Activated naive CD8-positive, alpha-beta T cell treated with anti-CD3 and anti-CD28 coated beads for 36 hours (primary cell): ENCODE results near the gene CSTPP1. TPM values are rescaled to one million over a fixed set of nuclear protein-coding genes. Genes with fewer than 3 reads are reported as not detected.
"Not testable (repeated sequence)": the region's sequence is repeated elsewhere in the genome, so short reads cannot be mapped to it uniquely, and the experiment has no call there.

Experiments
- DNase-seq: peaks from one replicate; pipeline ENCODE4 v3.0.0; 2021
- H3K27ac Mint-ChIP-seq: one replicate; pipeline ENCODE4 v1.8.0; 2022; ENCODE audit warnings: mild to moderate bottlenecking, moderate library complexity, mixed read lengths
- H3K27me3 Mint-ChIP-seq: one replicate; pipeline ENCODE4 v1.8.0; 2022; ENCODE audit warnings: mild to moderate bottlenecking, mixed read lengths
- H3K36me3 Mint-ChIP-seq: one replicate; pipeline ENCODE4 v1.8.0; 2021; ENCODE audit warnings: mild to moderate bottlenecking, mixed read lengths
- H3K4me1 Mint-ChIP-seq: one replicate; pipeline ENCODE4 v1.8.0; 2021; ENCODE audit warnings: mixed read lengths
- H3K4me3 Mint-ChIP-seq: one replicate; pipeline ENCODE4 v1.8.0; 2022; ENCODE audit warnings: mild to moderate bottlenecking, moderate library complexity, mixed read lengths
- H3K9me3 Mint-ChIP-seq: one replicate; pipeline ENCODE4 v1.8.0; 2022; ENCODE audit warnings: mixed read lengths
- total RNA-seq, 2 experiments: library from RNA; stranded (reverse); gene quantifications; one replicate each; pipeline ENCODE4 v1.2.3, GENCODE V29; 2021

CSTPP1 gene
- total RNA-seq, 2 experiments from 2014 or later: 13.0 to 15.0 TPM

DNA sequence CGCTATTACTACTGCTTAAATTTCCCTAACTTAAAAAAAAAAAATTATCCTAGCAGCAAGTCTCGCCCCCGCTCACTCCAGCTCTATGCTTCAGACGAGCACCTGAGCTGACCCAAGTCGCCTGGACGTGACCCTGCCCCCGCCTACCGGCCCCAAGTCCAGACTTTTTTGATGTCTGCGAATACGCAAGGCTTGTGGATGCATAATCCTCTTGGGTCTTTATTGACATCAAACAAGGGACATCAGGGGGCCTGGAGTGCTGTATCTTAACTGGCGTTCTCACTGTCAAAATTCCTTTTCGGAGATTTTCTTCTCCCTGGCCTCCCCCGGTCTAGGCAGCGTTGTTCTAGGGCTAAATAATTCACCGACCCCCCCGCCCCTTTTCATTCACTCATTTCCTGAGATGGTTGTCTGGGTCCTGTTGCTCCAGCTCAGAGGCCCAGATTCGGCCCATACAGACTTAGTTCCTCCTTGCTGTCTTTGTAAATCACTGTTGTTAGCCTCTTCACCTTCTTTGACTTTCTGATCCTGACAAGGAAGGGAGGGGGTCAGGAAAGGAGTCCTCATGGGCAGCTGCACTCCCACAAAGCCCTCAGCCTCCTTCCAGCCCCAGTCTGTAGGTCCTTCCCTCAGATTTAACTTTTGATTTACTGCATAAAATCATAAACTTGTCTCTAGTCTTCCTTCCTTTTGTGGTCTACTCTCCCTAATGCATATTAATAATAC, 17.6 kb upstream of the CSTPP1 start:
- Mint-ChIP-seq H3K4me3 (peak overlapping the region; percentile 75), H3K4me1 (peaks cover 27% of the 10 kb centered on the region), H3K27ac (no peak overlapping the region), H3K36me3 (no peaks in the 10 kb centered on the region), H3K27me3 (peaks cover 53% of the 10 kb centered on the region), H3K9me3 (no peaks in the 10 kb centered on the region)
- DNase-seq: no peak

GRCh38 chr11:46920755-46921154, 15.8 kb upstream of the CSTPP1 start:
- peaks cover 35% of the 10 kb centered on the region for H3K27me3 Mint-ChIP-seq
- no peaks in the 10 kb centered on the region for H3K9me3 Mint-ChIP-seq
- DNase-seq: no peak
- H3K36me3 Mint-ChIP-seq: no peaks in the 10 kb centered on the region
- no peak overlapping the region for H3K27ac Mint-ChIP-seq
- peaks cover 27% of the 10 kb centered on the region for H3K4me1 Mint-ChIP-seq
- H3K4me3 Mint-ChIP-seq: no peak overlapping the region

DNA sequence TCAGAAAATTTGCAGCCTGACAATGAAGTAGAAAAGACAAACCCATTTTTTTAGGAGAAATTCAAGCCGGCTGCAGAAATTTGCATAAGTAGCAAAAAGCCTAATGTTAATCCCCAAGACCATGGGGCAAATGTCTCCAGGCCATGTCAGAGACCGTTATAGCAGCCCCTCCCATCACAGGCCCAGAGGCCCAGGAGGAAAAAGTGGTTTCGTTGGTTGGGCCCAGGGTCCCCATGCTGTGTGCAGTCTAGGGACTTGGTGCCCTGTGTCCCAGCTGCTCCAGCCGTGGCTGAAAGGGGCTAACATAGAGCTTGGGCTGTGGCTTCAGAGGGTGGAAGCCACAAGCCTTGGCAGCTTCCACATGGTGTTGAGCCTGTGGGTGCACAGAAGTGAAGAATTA, 8.6 kb upstream of the CSTPP1 start:
- not testable (repeated sequence) for H3K36me3 Mint-ChIP-seq, DNase-seq, H3K4me1 Mint-ChIP-seq, H3K9me3 Mint-ChIP-seq, H3K4me3 Mint-ChIP-seq, H3K27ac Mint-ChIP-seq, H3K27me3 Mint-ChIP-seq

GRCh38 chr11:46928701-46929100, 7.9 kb upstream of the CSTPP1 start:
- H3K9me3 Mint-ChIP-seq, H3K36me3 Mint-ChIP-seq, DNase-seq, H3K27ac Mint-ChIP-seq, H3K27me3 Mint-ChIP-seq, H3K4me3 Mint-ChIP-seq, H3K4me1 Mint-ChIP-seq: not testable (repeated sequence)

DNA sequence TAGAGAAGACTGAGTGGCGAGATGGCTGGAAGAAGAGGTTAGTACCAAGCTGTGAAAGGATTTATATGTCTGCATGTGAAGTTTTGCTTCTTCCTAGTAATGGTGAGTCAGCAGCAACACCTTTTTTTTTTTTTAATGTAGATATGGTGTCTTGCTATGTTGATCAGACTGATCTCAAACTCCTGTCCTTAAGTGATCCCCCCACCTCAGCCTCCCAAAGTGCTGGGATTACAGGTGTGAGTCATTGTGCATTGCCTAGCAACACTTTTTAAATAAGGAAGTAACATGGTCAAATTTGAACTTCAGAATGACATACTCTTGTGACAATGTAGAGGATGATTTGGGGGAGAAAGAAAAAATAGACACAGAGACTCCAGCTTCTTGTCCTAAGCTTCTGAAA, 6.5 kb upstream of the CSTPP1 start:
- Mint-ChIP-seq H3K27me3 (peaks cover 10% of the 10 kb centered on the region), H3K36me3 (no peaks in the 10 kb centered on the region), H3K9me3 (no peaks in the 10 kb centered on the region), H3K4me1 (peaks cover 5% of the 10 kb centered on the region), H3K27ac (no peak overlapping the region), H3K4me3 (no peak overlapping the region)
- no peak for DNase-seq

- no peak overlapping the region for H3K27ac Mint-ChIP-seq
Observed at GRCh38 chr11:46942172-46942571, 5.6 kb downstream of the CSTPP1 start.

DNA sequence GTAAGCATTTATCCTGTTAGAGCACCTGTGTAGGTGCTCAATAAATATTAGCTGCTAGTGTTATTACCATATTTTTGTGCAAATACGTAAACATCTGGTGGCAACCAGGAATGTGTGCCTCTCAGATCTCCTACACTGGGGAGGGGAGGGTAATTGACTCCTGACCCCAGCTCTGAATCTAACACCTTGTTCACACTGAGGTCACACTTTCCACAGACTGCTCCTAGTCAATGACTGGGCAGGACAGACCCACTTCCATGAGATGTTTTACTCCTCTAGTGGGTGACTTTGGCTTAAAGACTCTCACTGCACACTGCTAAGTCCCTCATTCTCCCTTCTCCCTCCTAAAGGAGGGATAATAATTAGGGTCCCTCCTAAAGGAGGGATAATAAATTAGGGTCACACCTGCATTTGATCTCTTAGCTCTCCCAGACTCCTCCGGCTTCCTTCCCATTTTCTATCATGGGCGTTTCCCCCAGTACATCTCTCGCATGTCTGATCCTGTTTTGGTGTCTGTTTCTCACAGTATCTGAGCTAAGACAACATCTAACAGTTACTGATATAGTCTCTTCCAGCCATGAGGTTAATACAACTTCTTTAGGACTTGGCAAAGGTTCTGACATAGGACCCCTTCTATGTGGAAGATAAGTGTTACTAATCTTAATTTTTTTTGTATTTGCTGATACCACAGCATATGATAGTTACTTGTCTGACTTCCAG, 8.0 kb downstream of the CSTPP1 start:
- Mint-ChIP-seq H3K9me3 (no peaks in the 10 kb centered on the region), H3K36me3 (no peaks in the 10 kb centered on the region), H3K4me1 (peaks cover 4% of the 10 kb centered on the region), H3K27me3 (no peaks in the 10 kb centered on the region), H3K27ac (no peak overlapping the region), H3K4me3 (no peak overlapping the region)
- no peak for DNase-seq

More at GRCh38 chr11:46942172-46942571, 5.6 kb downstream of the CSTPP1 start:
- no peak overlapping the region for H3K4me3 Mint-ChIP-seq
- no peaks in the 10 kb centered on the region for H3K9me3 Mint-ChIP-seq
- peaks cover 9% of the 10 kb centered on the region for H3K4me1 Mint-ChIP-seq
- no peaks in the 10 kb centered on the region for H3K36me3 Mint-ChIP-seq
- no peak for DNase-seq
- no peaks in the 10 kb centered on the region for H3K27me3 Mint-ChIP-seq

DNA sequence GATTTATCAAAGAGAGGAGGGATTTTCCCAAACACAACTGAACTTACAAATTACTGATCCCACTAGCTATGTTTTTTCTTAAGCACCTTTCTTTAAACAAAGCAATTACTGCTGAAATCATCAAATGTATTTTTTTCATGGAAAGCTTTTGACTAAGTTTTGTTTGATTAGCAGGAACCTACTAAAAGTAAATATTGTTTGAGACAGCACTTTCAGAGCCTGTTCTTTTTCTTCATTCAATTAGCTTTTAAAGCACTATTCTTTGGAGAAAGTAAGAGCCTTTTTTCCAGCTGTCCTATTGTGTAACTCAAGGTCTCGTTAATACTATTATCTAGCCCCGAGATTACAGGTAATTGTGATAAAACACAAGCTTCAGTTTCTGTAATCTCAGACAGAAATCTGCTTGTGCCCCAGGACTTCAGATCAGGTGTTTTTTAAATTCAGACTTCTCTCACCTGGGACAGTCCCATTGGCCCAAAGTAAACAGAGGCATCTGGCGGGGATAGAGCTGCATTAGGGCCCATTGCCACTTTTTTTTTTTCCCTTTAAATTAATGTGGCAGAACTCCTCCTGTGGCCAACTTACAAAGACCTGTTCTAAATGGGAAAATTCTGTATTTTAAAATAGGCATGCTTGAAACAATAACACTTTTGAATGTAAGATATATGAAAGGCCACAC, 11.0 kb downstream of the CSTPP1 start:
- Mint-ChIP-seq H3K36me3 (no peaks in the 10 kb centered on the region), H3K9me3 (no peaks in the 10 kb centered on the region), H3K27me3 (no peaks in the 10 kb centered on the region), H3K4me3 (no peak overlapping the region), H3K27ac (no peak overlapping the region), H3K4me1 (peaks cover 6% of the 10 kb centered on the region)
- DNase-seq: no peak

DNA sequence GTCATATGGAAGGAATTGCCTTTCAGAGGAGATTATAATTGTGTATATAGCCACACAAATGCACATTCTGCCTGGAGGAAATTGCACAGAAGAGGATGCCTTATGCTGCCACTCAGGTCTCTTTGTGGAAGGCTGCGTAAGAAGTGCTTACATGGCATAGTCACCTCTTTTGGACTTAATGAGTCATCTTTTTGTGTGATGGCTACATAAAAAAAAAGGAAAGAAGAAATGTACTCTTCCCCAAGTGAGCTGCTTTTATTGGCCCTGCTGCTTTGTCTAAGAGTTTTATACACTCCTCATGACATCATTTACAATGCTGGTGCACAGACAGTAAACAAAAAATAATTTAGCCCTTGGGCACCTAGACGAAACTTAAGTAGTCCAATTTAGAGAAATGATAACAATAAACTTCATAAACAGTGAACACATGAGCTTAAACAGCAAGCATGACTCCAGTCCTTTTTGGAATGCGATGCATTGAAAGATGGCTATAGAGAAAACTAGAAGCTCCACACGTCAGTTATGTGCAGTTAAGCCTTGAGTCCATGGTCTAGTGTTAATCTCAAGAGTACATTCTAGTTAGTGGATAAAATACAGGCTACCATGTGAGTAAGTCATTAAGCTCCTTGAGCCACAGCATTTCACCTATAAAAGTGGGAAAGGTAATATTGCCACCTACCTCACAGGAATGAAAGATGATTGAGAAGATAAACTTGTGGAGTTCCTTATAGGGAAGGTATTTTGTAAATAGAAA, 12.0 kb downstream of the CSTPP1 start:
- no peak overlapping the region for H3K27ac Mint-ChIP-seq
- peaks cover 11% of the 10 kb centered on the region for H3K4me1 Mint-ChIP-seq
- H3K4me3 Mint-ChIP-seq: no peak overlapping the region
- no peak for DNase-seq
- H3K27me3 Mint-ChIP-seq: no peaks in the 10 kb centered on the region
- H3K9me3 Mint-ChIP-seq: no peaks in the 10 kb centered on the region
- H3K36me3 Mint-ChIP-seq: no peaks in the 10 kb centered on the region

DNA sequence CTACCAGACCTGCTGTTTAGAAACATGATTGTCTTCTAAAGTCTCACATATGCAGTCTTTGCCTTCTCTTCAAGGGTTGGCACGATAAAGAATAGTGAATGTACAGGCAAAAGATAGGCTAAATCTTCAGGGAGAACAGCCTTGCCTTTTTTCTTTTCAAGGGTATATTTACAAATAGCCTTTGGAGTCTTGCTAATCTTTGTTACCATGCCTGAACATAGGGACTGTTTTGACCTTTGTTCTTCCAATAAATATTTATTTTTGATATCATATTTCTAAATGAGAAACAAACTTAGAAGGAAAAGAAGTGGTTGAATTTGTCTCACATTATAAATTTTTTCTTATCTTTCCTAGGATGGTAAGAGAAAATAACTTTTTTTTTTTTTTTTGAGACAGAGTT, 12.7 kb downstream of the CSTPP1 start:
- Mint-ChIP-seq H3K27me3 (no peaks in the 10 kb centered on the region), H3K4me3 (no peak overlapping the region), H3K36me3 (no peaks in the 10 kb centered on the region), H3K9me3 (no peaks in the 10 kb centered on the region), H3K27ac (no peak overlapping the region), H3K4me1 (peaks cover 10% of the 10 kb centered on the region)
- DNase-seq: no peak

DNA sequence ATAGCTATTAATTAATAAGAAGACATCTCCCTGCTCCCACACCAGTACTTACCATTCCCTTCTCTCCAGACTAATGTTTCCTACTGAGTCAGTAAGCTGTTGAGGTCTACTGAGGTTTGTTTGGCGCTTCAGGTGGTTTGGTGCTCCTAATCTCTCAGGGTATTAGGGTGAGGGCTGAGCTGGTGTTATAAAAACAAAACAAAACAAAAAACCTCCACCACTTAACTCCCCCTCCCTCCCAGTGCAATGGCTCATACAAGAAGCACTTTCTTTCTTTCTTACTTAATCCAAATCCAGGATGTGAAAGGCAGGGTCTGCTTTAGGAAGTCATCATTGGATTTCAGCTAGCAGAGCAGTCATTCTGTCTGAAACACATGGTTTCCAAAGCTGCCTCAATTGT, 15.3 kb downstream of the CSTPP1 start:
- H3K27me3 Mint-ChIP-seq: no peaks in the 10 kb centered on the region
- no peak overlapping the region for H3K27ac Mint-ChIP-seq
- H3K4me1 Mint-ChIP-seq: peaks cover 7% of the 10 kb centered on the region
- no peaks in the 10 kb centered on the region for H3K36me3 Mint-ChIP-seq
- no peak for DNase-seq
- no peaks in the 10 kb centered on the region for H3K9me3 Mint-ChIP-seq
- H3K4me3 Mint-ChIP-seq: no peak overlapping the region

GRCh38 chr11:46952553-46952952, 16.0 kb downstream of the CSTPP1 start:
- Mint-ChIP-seq H3K4me3 (no peak overlapping the region), H3K27ac (no peak overlapping the region), H3K36me3 (no peaks in the 10 kb centered on the region), H3K9me3 (no peaks in the 10 kb centered on the region), H3K4me1 (peaks cover 7% of the 10 kb centered on the region), H3K27me3 (no peaks in the 10 kb centered on the region)
- DNase-seq: no peak

GRCh38 chr11:46953093-46953492, 16.5 kb downstream of the CSTPP1 start:
- H3K36me3 Mint-ChIP-seq: no peaks in the 10 kb centered on the region
- H3K9me3 Mint-ChIP-seq: no peaks in the 10 kb centered on the region
- no peak overlapping the region for H3K27ac Mint-ChIP-seq
- no peaks in the 10 kb centered on the region for H3K27me3 Mint-ChIP-seq
- no peak overlapping the region for H3K4me3 Mint-ChIP-seq
- DNase-seq: no peak
- peaks cover 7% of the 10 kb centered on the region for H3K4me1 Mint-ChIP-seq

DNA sequence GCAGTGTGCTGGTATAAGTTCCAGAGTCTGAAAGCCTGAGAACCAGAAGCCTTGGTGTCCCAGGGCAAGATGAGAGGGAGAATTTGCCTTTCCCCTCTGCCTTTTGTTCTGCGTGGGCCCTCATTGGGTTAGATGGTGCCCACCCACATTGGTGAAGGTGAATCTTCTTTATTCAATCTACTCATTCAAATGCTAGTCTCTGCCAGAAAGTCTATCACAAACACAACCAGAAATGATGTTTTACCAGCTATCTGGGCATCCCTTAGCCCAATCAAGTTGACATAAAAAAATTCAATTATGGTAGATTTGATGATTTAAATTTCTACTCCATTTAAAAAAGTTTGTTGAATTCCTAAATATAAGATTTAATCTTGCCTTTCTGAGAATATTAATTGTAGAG, 22.2 kb downstream of the CSTPP1 start:
- no peak overlapping the region for H3K4me3 Mint-ChIP-seq
- H3K9me3 Mint-ChIP-seq: peaks cover 3% of the 10 kb centered on the region
- no peak overlapping the region for H3K27ac Mint-ChIP-seq
- peaks cover 4% of the 10 kb centered on the region for H3K4me1 Mint-ChIP-seq
- peaks cover 33% of the 10 kb centered on the region for H3K36me3 Mint-ChIP-seq
- H3K27me3 Mint-ChIP-seq: no peaks in the 10 kb centered on the region
- DNase-seq: no peak

- Mint-ChIP-seq H3K27ac (no peak overlapping the region), H3K4me3 (no peak overlapping the region), H3K4me1 (peaks cover 4% of the 10 kb centered on the region), H3K9me3 (peaks cover 3% of the 10 kb centered on the region), H3K36me3 (peaks cover 37% of the 10 kb centered on the region), H3K27me3 (no peaks in the 10 kb centered on the region)
- no peak for DNase-seq
Observed at GRCh38 chr11:46961041-46961440, 24.5 kb downstream of the CSTPP1 start.
